KBM-7 (cell line): ENCODE measurements around the gene HS3ST6.
"Not testable (repeated sequence)": the region's sequence is repeated elsewhere in the genome, so short reads cannot be mapped to it uniquely, and the experiment has no call there.

ENCODE experiments used
- DNase-seq: peaks from one replicate; pipeline ENCODE4 v3.0.0-alpha.2; 2015
- in situ Hi-C: fragments of 300-500 bp; cut with MboI; formaldehyde crosslinking; loops from 2 replicates; pipeline ENCODE4 v1.14.3; 2020; ENCODE audit warnings: low sequenced_read_pairs, low pct_unique_long_range_greater_than_20kb, mixed read lengths

Gene HS3ST6

DNA sequence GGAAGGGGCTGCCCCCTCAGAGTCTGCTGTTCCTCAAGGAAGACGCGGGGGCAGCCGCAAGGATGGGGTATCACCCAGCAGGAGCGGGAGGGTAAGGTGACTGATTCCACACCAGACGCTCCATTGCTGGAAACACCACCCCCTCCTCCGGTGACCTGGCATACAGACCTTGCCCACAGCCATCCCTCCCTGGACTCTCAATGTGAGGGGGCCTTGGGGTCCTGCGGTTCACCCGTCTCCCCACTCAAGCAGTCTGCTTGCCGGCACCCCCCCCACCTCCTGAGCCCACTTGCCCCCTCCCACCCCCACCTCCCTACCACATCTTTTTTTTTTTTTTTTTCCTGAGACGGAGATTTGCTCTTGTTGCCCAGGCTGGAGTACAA is 12.1 kb upstream of the HS3ST6 start:
- DNase-seq = no peak
- in situ Hi-C loops = no loop called here

DNA sequence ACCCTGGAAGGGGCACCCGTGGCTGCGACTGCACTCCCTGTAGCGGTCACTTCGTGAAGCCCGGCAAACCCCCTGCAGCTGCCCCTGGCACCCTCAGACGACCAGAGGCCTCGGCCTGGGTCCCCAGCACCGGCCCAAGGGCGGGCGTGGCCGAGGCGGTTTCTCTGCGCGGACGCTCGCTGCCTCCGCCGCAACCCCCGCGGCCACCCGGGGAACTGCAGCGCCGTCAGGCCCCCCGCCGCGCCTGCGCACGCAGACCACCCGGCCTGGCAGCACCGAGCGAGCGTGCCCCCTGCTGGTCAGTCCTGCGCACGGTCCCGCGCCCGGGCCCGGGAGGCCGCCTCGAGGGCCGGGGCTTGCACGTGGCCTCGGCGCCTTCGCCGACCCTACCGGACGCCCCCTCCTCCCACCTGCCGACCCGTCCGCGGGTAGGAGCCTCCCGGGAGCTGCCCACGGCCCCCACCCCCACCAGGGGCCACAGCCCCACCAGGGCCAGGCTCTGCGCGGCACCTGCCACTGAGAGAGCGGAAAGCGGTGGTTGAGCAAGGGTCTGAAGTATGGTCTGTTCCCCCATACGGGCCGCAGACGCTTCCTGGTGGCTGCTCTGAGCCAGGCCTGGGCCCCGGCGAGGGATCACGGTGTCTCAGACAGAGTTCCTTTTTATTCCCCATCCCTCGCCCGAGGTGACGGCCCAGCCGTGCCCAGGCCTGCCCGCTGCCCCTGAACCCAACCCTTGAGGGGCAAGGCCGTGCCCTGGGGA is 11.5 kb upstream of the HS3ST6 start:
- in situ Hi-C loops = no loop called here

DNA sequence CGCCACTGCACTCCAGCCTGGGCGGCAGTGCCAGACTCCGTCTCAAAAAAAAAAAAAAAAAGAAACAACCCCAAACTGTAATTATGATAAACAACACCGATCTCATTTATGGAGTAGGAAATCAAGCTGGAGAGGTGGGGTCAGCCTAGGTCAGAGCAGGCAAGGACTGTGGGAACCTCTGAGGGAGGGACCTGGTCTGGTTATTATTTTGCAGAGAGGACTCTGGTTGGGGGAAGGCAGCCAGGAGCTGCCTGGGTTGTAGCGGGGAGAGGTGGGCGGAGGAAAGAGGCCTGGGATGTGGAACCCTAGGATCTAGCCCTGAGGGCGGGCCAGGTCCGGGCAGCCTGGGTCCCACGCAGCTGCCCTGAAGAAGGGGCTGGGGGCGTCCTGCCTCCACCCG is 10.9 kb upstream of the HS3ST6 start:
- in situ Hi-C loops = no loop called here
- DNase-seq = no peak

More for the DNA sequence above, 11.5 kb upstream of the HS3ST6 start:
- peak; percentile 90 for DNase-seq

DNA sequence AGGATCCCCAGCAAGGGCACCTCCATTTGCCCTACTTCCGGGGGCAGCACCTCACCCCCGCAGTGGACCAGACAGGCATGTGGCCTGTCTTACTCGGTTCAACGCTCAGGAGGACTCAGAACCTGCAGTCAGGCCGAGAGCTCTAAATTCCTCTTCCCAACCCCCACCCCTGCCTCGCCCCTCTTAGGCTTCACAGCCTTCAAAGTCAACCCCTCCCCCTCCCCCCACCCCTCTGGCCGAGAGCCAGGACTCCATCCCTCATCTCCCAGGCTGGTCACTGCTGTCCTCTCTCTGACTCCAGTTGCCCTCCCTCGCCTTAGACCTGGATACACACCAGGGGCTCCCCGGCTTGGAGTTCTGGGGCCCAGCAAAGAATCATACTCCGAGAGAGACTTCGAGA is 8.1 kb upstream of the HS3ST6 start:
- in situ Hi-C loops = no loop called here
- no peak for DNase-seq

DNA sequence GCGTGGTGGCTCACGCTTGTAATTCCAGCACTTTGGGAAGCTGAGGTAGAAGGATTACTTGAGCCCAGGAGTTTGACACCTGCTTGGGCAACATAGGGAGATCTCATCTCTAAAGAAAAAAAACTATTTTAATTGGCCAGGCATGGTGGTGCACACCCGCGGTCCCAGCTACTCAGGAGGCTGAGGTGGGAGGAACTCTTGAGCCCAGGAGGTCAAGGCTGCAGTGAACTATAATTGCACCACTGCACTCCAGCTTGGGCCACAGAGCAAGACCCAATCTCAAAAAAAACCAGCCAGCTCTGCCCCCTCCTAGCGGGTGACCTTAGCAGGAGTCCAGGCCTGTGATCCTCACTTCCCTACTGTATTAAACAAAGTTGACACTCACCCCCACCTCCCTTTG is 5.9 kb upstream of the HS3ST6 start:
- no peak for DNase-seq
- in situ Hi-C loops = no loop called here

DNA sequence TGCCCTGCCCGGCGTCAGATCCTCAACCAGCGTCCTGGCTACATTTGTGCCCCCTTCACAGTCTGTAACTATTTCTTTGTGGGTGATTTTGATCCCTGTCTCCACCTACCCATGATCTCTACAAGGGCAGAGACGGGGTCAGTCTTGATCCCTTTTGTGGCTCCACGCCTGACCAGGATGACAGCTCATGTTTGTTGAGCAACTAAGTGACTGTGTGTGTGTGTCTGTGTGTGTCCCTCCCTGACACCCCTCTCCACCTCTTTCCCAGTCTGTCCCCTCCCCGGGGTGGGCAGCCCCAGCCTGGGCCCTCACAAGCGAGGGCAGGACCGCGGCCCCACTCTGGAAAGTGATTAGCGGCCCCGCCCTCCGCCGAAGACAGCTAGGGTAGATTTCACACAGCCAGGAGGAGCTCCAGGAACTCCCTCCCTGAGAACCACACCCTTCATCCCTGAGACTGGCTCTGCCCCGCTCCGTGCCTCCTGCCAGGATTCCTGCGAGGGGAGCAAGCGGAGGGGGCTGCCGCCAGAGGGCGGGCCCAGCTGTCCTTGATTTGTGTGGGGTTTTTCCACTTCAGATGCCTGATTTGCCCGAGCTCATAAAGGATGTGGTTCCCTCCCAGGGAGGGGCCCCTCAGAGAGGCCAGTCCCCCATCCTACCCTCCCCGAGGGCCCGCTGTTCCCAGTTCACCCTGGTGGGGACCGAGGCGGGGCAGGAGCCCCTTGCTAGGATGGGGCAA is 5.3 kb upstream of the HS3ST6 start:
- no peak for DNase-seq
- in situ Hi-C loops = no loop called here

DNA sequence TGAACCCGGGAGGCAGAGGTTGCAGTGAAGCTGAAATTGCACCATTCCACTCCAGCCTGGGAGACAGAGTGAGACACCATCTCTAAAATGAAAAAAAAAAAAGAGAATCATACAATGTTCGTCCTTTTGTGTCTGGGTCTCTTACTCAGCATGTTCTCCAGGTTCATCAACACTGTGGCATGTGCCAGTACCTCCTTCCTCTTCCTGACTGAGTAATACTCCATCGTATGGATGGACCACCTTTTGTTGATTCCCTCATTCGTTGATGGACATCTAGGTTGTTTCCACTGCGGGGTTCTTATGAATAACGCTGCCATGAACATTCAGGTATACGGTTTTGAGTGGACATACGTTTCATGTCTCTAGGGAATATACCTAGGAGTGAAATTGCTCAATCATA is 4.1 kb upstream of the HS3ST6 start:
- DNase-seq = no peak
- in situ Hi-C loops = no loop called here

DNA sequence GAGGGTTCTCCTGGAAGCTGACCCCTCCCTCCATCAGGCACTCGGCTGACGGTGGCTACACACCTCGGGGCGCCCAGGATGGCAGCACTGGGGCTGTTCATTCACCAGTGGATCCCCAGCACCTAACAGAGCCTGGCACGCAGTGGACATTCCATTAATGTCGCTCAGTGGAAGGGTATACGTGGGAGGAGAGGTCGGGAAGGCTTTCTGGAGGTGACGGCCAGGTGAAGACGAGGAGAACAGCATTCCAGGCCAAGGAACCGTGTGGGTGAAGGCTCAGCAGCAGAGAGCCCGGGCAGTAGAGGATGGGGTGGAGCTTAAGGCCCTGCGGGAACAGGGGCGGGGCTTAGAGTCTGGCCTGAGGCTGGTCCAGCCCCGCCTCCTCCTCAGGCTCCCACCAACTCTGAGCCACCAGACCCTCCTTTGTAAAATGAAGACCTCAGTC is 2.5 kb upstream of the HS3ST6 start:
- DNase-seq = peak; percentile 63
- in situ Hi-C loops = no loop called here

DNA sequence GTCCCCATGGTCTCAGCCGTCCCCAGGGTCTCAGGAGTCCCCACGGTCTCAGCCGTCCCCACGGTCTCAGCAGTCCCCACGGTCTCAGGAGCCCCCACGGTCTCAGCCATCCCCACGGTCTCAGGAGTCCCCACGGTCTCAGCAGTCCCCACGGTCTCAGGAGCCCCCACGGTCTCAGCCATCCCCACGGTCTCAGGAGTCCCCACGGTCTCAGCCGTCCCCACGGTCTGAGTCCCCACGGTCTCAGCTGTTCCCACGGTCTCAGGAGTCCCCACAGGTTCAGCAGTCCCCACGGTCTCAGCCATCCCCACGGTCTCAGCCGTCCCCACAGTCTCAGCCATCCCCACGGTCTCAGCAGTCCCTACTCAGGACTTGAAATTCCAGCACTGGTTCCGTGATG is 1.9 kb upstream of the HS3ST6 start:
- in situ Hi-C loops, DNase-seq: not testable (repeated sequence)

DNA sequence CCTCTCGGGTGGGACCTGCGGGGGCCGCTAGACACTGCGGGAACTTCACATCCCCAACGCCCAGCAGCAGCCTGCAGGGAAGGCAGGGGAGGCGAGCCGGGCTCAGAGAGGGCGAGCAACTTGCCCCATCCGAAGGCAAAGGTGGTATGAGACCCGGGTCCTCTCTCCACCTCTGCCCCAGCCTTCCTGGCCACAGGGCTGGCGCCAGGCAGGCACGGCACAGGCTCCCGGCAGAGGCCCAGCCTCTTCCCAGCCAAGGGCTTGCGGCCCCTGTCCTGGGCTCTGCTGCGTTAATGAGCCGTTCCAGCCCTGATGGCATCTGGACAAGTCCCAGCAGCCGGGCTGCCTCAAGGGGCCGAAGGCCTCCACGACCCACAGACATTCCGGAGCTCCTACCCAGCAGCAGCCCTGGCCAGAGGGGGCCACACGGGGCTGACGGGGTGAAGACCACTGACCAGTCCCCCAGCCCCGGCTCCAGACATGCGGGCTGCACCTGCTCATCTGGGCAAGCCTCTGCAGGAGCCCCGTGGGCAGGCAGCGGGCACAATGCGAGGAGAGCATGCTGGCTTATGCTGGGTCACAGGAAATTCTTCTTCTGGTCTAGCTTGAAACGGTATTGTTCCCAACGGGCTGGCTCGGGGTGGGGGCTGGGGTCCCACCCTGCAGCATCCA is 1.2 kb upstream of the HS3ST6 start:
- DNase-seq = no peak
- in situ Hi-C loops = no loop called here

DNA sequence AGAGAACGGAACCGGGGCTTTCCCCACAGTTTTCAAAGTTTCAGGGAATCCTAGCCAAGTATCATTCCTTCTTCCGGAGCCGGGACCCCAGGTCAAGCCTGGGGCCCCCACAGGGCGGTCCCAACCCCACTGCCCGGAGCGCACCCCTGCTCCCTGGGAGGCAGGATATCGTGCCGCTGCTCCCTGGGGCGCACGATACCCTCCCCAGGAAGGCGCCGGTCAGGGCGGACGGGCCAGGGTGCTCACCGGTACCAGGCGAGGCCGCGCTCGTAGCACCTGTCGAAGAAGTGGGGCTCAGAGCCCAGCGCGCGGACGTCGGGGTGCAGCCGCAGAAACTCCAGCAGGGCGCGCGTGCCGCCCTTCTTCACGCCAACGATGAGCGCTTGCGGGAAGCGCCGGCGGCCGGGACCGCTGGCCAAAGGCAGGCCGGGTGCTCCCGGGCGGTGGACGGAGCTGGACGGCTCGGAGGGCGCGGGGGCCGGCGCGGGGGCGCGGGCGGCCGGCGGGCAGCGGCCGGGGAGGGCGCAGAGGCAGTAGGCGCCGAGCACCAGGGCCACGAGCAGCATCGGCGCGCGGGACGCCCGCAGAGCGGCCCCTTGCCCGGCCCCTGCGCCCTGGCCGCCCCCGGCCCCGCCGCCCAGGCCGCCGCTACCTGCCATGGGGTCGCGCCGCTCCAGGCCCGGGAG is 407 bp downstream of the HS3ST6 start:
- DNase-seq = no peak
- in situ Hi-C loops = no loop called here

DNA sequence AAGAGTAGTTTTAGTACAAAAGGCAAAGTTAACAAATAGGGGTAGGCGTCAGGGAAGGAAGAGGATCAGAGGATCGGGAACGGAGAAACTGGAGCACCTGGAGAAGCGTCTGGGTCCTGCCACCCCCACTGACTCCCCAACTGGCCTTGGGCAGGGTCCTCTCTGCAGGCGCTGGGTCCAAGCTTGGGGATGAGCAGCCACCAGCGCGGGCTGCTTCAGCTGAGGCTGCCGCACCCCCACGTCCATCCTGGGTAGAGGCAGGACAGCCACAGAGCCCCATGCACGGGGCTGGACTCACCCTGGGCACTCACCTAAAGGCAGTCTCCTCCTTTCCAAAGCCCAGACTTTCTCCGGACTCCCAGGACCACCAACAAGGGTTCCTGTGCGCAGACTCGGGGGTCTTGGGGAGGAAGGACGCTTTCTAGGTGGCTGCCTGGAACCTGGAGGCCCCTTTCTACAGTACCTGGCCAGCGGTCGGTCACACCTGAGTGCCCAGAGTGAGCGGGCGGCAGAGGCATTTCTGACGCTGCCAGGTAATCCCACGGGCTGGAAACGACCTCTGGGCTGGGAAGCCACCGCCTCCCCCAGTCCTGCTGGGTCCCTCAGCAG is 1.1 kb downstream of the HS3ST6 start:
- in situ Hi-C loops = no loop called here
- DNase-seq = no peak

DNA sequence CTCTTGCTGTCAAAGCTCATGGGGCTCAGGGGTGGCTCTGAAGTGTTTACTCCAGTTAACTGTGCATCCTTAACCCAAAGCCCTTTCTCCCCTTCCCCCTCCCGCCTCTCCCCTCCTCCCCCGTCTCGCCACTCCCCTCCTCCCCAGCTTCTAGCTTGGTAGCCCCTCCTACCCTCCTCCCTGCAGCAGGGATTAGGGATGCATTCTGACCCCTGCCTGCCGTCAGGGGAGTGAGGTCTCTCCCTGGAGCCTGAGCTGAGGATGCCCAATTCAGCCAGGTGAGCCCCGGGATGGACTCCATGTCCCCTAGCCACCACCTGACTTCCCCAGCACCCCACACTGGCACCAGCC is 1.6 kb downstream of the HS3ST6 start:
- DNase-seq = no peak
- in situ Hi-C loops = no loop called here

DNA sequence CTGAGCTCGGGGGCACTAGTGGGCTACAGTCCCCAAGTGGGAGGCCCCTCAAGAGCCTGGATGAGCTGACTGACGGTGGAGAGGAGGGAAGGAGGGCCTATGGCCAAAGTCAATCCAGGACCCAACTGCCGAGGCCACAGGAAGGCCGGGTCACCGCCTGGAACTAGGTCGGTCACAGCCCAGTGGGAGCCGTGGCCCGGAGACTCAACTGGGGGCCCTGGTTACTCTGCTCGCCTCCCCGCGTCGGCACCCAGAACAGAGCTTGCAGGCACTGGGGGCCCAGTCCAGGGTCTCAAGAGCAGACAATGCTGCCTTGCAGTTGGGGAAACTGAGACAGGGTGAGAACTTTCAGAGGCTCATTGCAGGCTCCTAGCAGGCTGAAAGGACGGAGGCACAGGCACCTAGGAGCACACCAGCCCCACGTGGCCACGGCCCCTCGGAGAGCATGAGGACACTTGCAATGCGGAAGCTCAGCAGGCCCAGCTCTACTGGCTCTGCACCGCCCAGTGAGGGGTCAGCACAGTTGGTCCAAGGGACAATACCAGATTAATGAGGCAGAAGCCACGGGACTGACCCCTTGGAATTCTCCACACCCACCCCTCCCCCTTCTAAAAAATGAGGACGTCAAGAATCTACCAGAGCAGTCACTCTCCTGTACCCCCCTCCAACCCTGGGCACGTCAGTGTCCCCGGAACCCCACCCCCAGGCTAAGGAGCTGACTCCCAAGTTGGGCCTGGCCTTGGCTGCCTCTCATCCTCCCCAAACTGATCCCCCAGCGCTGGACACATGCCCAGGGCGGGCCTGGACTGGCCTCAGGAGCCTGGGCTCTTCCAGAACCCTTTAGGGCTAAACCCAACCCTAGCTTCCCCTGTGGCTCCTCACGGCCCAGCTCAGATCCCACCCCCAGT is 2.2 kb downstream of the HS3ST6 start:
- in situ Hi-C loops = no loop called here
- no peak for DNase-seq

DNA sequence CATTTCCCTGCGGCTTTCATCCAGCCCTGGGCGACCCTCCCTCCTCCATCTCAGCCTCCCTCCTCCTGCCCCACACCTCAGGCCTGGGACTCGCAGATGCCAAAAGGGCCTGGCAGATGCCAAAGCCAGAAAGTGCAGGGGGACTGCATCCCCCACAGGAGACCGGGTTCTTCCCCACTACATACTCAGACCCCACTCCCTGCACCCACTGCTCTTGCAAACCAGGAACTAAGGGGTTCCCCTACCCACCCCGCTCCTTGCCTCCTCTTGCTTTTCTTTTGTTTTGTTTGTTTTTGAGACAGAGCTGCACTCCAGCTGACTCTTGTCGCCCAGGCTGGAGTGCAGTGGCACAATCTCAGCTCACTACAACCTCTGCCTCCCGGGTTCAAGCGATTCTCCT is 3.2 kb downstream of the HS3ST6 start:
- no peak for DNase-seq
- in situ Hi-C loops = no loop called here

DNA sequence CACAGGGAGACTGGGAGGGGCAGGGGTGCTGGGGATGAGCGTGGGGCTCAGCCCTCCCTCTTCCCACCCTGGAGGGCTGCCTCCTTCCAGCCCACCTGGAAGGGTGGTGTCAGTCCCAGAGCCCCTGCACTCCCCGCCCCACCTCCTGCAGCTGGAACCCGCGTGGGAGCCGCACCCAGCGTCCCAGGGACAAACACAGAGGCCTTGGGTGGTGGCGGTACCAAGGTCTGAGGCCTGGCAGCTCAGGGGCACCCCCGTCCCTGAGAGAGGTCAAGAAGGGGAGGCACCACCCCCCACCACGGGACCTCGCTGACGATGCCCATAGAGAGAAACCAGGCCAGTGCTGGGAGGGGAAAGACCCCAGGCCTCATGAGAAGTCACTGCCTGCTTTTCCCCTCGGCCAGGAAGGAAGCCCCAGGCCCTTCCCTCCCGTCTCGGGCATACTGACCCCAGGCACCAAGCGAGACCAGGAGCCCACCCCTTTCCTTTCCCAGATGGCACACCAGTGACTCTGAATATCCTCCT is 4.1 kb downstream of the HS3ST6 start:
- in situ Hi-C loops = no loop called here
- no peak for DNase-seq

DNA sequence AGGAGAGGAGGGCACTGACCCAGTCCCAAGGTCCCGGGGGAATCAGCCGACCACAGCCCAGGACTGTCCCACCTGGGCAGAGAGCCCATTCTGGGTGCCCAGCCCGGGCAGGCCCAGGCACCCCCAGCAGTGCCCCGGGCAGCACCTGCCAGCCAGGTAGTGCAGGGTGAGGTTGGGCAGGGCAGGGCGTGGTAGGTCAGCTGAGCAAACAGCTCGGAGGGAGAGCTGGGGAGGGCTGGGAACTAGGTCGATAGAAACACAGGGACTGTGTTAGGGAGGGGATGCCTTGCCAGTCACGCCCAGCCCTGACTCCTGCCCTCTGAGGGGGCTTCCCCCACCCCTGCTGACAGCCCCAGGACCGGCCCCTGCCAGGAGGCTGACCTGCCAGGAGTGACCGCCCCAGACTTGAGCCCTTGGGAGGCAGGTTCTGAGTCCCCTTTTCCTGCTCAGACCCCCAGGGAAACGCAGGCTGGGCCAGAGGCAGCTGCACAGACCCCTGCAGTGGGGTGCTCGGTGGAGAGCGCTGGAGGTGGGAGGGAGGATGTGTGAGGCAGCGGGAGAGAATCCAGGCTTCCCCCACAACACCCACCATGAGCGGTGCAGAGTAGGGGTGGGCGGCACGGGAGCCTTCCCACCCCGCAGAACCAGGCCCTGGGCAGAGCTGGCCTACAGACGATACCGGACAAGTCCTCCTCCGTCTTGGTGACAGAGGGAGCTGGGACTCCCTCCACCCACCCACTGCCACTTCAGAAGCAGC is 4.7 kb downstream of the HS3ST6 start:
- no peak for DNase-seq

DNA sequence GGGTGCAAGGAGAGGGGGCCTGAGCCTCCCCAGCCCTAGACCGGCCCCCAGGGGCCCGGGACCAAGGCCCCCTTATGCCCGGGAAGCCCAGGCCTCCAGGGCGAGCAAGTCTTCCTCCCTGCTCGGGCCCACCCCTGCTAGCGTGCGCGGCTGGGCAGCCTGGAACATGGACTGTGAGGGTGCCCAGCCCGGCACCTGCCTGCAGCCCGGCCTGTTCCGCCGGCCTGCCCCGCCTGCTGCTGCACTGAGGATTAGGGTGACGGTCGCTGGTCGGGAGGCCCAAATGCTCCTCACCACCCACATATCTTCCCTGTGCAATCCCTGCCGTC is 6.0 kb downstream of the HS3ST6 start:
- in situ Hi-C loops = no loop called here
- no peak for DNase-seq

More for the DNA sequence above, 4.7 kb downstream of the HS3ST6 start:
- in situ Hi-C loops = no loop called here
